HG03432 (cell line): ENCODE data around the gene SH3TC2.
A peak's percentile ranks its signal among the peaks of the same experiment; 100 is the strongest.

ENCODE experiments used
- ATAC-seq: cut with Tn5 transposase; IDR thresholded peaks from one replicate; pipeline ENCODE4 v1.9.1; 2021; ENCODE audit warnings: mild to moderate bottlenecking, moderate library complexity; ENCODE audit not compliant: unreplicated experiment

SH3TC2 gene

GRCh38 chr5:148974642-148975327 lies 88.1 kb downstream of the SH3TC2 start:
- ATAC-seq = no peak

DNA sequence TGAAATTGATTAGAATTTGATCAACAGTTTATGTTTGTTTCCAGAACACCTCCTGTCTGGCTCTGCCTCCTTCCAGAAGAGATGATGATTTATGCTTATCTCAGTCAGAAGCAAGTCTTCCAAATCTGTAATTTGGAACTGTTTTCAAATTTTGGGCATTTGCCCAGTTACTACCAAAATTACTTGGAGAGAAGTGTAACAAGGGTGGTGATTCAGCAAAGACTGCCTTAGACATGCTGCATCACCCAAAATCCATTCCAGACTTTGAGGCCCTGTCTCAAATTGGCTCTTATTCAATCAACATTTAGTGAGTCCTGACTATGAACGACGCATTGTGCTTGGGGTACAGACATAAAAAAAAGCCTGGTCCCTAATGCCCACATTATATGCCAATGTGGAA lies 89.4 kb downstream of the SH3TC2 start:
- ATAC-seq = no peak

GRCh38 chr5:148972974-148973374 lies 89.9 kb downstream of the SH3TC2 start:
- no peak for ATAC-seq

- no peak for ATAC-seq
These were observed 90.5 kb downstream of the SH3TC2 start for GRCh38 chr5:148972396-148972795.

DNA sequence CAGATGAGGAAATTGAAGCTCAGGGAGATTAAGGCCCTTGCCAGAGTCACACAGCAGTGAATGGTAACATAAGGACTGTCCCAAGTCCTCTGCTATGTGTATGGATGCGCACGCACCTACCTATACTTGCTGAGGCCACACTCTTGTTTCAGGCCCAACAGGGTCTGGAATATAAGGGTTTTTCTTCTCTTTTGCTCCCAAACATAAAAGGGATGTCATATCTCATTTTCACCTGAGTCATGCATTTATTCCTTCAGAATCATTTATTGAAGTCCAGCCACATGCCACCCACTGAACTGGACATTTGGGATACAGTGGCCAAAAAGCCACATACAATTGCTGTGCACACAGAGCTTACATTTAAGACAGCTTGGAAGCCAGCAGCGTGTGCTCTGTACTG lies 92.0 kb downstream of the SH3TC2 start:
- no peak for ATAC-seq

GRCh38 chr5:148970228-148970627 lies 92.6 kb downstream of the SH3TC2 start:
- ATAC-seq = no peak

DNA sequence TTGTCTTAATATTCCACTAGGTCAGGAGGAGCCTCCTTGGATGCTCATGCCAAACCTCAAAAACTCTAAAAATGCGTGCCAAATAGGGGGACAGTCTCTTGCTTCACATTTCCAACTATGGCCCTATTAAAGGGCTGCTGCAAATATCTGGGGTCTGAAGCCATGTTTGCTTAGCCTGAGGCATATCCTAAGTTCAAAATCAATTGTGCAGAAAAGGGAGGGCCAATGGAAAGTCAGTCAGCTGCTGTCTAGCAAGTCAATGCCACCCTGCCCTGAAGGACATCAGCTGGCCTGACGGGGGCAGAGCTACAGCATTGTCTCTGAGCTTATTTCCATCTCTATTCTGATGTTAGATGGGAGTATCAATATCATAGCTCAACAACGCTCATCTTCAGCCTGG lies 93.6 kb downstream of the SH3TC2 start:
- no peak for ATAC-seq

DNA sequence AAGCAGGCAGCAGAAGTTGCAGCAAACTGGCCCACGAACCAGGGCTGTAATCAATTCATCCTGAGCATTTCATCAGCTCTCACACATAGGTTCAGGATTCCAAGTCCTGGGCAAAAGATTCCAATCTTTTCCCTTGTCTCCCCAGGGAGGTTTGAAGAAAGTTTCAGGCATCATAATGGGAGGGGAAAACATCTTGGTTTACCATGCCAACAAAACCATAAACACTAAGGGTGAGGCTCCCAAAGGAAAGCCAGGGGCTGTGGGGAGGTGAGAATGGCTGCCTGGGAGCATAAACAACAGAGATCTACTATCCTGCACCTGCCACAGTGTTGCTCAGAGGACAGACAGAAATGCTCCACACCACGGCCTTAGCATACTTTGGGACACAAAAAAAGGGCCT lies 94.6 kb downstream of the SH3TC2 start:
- no peak for ATAC-seq

- ATAC-seq = no peak
These were observed 95.1 kb downstream of the SH3TC2 start for GRCh38 chr5:148967783-148968182.

GRCh38 chr5:148966938-148967337 lies 95.9 kb downstream of the SH3TC2 start:
- no peak for ATAC-seq

GRCh38 chr5:148966348-148966747 lies 96.5 kb downstream of the SH3TC2 start:
- no peak for ATAC-seq

DNA sequence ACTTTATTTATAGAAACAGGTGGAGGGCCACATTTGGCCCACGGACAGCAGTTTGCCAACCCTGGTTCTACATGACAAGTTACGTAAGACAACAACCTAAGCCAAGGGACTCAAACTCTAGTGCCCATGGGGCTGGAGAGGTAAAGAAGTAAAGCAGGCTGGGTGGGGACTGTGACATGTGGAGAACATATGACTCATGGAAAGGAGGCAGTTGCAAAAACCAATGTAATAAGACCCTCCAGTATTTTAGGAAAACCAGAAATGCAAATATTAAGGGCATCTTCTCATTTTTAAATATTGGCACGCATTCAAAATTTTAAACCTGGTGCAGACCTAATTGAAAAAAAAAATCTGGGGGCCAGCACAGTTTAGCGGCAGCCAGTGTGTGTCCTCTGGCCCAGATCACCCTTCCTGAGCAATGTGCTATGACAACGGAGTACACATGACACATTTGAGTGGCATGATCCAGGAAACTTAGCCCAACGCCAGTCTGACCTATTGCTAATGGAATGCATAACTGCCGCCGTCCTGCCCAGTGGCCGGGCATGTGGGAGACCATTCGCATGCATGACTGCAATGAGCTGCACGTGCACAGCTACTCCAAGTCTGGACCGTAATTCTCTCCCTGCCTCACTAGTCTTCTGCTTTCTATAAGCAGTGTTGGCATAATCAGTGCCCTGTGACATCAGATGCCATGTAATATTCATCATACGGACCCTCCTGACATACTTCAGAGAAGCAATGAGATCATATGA lies 97.2 kb downstream of the SH3TC2 start:
- no peak for ATAC-seq

DNA sequence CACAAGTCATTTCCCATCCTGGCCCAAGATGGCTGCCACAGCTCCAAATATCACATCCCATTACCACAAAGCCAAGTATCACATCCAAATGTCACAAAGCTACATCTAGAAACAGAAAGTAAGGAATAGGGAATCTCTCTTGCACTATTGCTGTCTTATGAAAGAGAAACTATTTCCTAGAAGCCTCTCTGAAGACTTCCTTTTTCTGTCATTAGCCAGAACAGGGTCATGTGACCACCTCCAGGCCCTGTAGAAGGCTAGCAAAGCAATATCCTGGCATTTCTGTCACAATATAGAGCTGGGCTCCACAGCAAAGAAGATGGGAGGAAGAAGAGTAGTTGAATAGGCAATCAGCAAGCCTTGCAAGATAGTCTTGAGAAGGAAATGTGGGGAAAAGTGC lies 99.2 kb downstream of the SH3TC2 start:
- peak; percentile 65 for ATAC-seq

DNA sequence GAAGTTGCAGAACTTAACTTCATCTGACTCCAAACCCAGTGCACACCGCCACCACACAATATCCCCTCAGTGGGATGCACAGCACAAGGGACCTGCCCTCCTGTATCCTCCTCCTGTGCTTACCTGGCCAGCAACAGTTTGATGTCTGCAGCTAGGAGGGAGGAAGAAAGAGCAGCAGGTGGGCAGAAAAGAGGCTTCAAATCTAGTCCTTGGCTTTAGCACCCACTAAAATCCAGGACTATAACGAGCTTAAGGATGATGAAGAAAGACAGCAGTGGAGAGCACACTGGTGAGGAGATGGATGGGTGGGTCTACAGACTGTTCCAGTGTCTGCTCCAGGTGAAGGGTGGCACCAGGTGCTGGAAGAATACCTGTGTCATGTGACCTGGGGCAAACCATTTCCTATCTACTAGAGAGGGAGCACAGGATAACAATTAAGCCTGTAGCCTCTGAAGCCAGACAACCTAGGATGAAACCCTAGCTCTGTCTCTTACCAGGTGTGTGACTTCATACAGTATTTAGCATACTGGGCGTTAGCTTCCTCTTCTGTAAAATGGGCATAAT lies 100.0 kb downstream of the SH3TC2 start:
- no peak for ATAC-seq

DNA sequence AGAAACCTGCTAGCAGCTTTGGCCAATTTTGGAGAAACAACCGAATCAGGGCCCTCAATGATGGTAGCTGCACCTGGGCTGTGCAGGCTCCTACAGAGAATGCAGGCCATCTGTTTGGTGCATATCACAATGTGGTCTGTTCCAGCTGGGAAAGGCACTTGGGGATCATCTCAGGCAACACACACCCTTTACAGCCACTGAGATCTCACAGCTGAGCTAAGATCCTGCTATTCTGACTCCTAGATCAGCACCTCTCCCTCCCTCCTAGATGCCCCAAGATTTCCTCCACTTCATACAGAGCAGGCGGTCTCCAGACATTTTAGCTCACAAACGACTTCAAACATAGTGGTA lies 100.7 kb downstream of the SH3TC2 start:
- ATAC-seq = no peak

- ATAC-seq = no peak
These were observed 101.3 kb downstream of the SH3TC2 start for GRCh38 chr5:148961261-148962199.

DNA sequence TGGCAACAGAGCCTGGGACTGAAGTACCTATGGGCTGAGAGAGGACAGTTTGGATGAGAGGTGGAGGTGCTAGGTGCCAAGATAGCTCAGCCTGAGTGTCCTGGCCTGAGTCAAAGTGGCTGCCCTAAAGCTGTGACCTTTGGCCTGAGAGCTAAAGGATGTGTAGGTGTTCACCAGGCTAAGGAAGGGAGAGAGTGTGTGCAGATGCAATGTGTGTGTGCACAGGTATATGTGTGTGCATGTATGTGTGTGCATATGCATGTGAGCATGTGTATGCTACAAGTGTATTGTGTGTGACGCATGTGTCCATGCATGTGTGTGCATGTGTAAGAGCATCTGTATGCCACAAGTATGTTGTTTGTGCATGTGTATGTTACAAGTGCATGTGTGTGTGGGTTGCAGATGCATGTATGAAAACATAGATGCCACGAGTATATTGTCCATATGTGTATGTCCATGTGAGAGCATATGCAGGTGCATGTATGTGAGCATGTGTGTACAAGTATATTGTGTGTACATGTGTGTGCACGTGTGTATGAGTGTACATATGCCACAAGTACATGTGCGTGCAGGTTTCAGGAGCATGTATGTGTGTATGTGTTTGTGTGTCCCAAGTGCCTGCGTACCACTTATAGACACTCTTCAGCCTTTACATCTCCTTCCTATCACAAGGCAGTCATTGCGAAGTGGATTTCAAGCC lies 102.6 kb downstream of the SH3TC2 start:
- ATAC-seq = no peak

- ATAC-seq = peak; percentile 68
These were observed 105.2 kb downstream of the SH3TC2 start for GRCh38 chr5:148957591-148958202.

DNA sequence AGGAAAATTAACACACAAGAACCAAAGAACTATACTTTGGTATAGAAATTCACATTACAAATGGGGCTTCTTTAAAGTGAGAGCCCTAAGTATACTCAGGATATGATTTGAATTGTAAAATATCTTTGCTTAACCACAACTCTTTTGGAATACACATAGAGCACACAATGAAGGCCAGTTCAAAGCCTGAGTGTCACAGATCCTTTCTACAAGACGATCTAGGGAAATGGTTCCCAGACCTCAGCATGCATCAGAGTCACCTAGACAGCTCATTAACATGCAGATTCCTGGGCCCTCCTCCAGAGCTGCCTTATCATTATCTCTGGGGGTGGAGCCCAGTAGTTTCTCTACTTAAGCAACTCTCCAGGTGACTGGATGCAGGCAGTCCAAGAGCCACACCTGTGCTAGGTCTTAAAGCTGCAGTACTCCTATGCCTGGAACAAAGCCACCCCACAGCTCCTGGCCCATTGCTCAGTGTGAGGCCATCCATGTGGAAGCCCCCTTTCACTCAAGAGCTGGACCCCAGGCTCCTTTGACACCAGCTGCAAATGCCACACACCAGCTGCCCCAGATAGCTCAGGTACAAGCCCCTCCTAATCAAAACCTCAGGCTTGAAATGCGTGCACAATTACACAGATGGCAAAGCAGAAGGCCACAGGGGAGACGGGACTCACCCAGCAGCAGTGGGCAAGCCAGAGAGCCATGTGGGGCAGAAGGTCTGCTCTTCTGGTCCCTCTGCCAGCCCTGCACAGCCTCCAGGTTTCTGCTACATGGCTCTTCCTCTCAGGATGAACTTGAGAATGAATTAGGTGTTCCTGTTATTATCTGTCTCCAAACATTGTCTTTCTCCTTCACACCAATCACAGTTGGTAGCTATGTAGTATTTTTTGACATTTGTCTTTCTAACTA lies 106.1 kb downstream of the SH3TC2 start:
- no peak for ATAC-seq
